GM23338 (cell line): ENCODE measurements around the gene CBX8. TPM values are rescaled to one million over a fixed set of nuclear protein-coding genes. Genes with fewer than 3 reads are reported as not detected.

Source experiments
- ATAC-seq: fragments of 200-7000 bp; cut with Tn5 transposase; 3 replicates; pipeline ENCODE4 v1.9.1; 2020
- DNase-seq: peaks from one replicate; pipeline ENCODE4 v3.0.0-alpha.2; 2015; ENCODE audit warnings: low spot score
- H2AFZ ChIP-seq: fragments of 200-600 bp; sonication (generic); 2 replicates; pipeline ENCODE4 v1.8.0; 2016; ENCODE audit warnings: antibody characterized with exemption, mild to moderate bottlenecking, moderate library complexity
- H3F3A ChIP-seq: fragments of 200-600 bp; sonication (generic); replicated peaks from 2 replicates; pipeline ENCODE4 v1.8.0; 2017; ENCODE audit warnings: antibody characterized with exemption, mixed run types, low read depth
- H3K27ac ChIP-seq: fragments of 200-600 bp; sonication (generic); 2 replicates; pipeline ENCODE4 v1.6.1; 2016; ENCODE audit warnings: low read depth
- H3K27me3 ChIP-seq: fragments of 200-600 bp; sonication (generic); 2 replicates; pipeline ENCODE4 v1.8.0; 2016; ENCODE audit warnings: mild to moderate bottlenecking, mixed run types, moderate library complexity; ENCODE audit not compliant: insufficient read depth
- H3K36me3 ChIP-seq: fragments of 200-600 bp; sonication (generic); 2 replicates; pipeline ENCODE4 v1.8.0; 2016; ENCODE audit warnings: mild to moderate bottlenecking; ENCODE audit not compliant: insufficient read depth
- H3K4me1 ChIP-seq: fragments of 200-600 bp; sonication (generic); 2 replicates; pipeline ENCODE4 v1.8.0; 2016; ENCODE audit warnings: mild to moderate bottlenecking, moderate library complexity; ENCODE audit not compliant: insufficient read depth
- H3K4me2 ChIP-seq: fragments of 200-600 bp; sonication (generic); 2 replicates; pipeline ENCODE4 v1.7.1; 2017; ENCODE audit warnings: mixed run types
- H3K4me3 ChIP-seq: fragments of 200-600 bp; sonication (generic); 2 replicates; pipeline ENCODE4 v1.6.1; 2016; ENCODE audit warnings: mixed run types
- H3K79me2 ChIP-seq: fragments of 200-600 bp; sonication (generic); replicated peaks from 2 replicates; pipeline ENCODE4 v1.8.0; 2017; ENCODE audit warnings: mild to moderate bottlenecking; ENCODE audit not compliant: insufficient read depth
- H3K9me2 ChIP-seq: fragments of 200-600 bp; sonication (generic); 2 replicates; pipeline ENCODE4 v1.8.0; 2017; ENCODE audit not compliant: insufficient read depth
- H4K20me1 ChIP-seq: fragments of 200-600 bp; sonication (generic); replicated peaks from 2 replicates; pipeline ENCODE4 v1.8.0; 2017; ENCODE audit warnings: mild to moderate bottlenecking; ENCODE audit not compliant: insufficient read depth
- H3K27ac Mint-ChIP-seq: 2 replicates; pipeline ENCODE4 v1.8.0; 2020; ENCODE audit warnings: inconsistent platforms, mild to moderate bottlenecking, moderate library complexity, mixed read lengths
- H3K27me3 Mint-ChIP-seq: 3 replicates; pipeline ENCODE4 v1.8.0; 2022; ENCODE audit warnings: low read depth, mild to moderate bottlenecking, moderate library complexity, mixed read lengths, inconsistent platforms; ENCODE audit not compliant: insufficient read depth, poor library complexity
- H3K36me3 Mint-ChIP-seq: 3 replicates; pipeline ENCODE4 v1.8.0; 2021; ENCODE audit warnings: low read depth, mild to moderate bottlenecking, inconsistent platforms, moderate library complexity, mixed read lengths
- H3K4me1 Mint-ChIP-seq: 3 replicates; pipeline ENCODE4 v1.8.0; 2020; ENCODE audit warnings: mild to moderate bottlenecking, inconsistent platforms, mixed read lengths
- H3K4me3 Mint-ChIP-seq: 3 replicates; pipeline ENCODE4 v1.8.0; 2021; ENCODE audit warnings: moderate library complexity, mild to moderate bottlenecking, inconsistent platforms, mixed read lengths
- H3K9me3 Mint-ChIP-seq: 3 replicates; pipeline ENCODE4 v1.8.0; 2020; ENCODE audit warnings: moderate library complexity, mild to moderate bottlenecking, inconsistent platforms, mixed read lengths
- EZH2 ChIP-seq: fragments of 200-600 bp; sonication (generic); IDR thresholded peaks from one replicate; pipeline ENCODE4 v1.8.0; 2017; ENCODE audit warnings: antibody characterized with exemption, mild to moderate bottlenecking, low read depth; ENCODE audit not compliant: unreplicated experiment
- POLR2AphosphoS5 ChIP-seq: IDR thresholded peaks from 2 replicates; pipeline ENCODE4 v1.6.1; 2016; ENCODE audit warnings: antibody characterized with exemption, low read depth
- ZNF114 ChIP-seq: fragments of 250-450 bp; sonication (Bioruptor Pico); IDR thresholded peaks from 2 replicates; pipeline ENCODE4 v1.5.0; 2020; ENCODE audit warnings: mild to moderate bottlenecking, moderate library complexity
- polyA plus RNA-seq: library from polyadenylated mRNA; unstranded; fragments of >200 nt; fragmentation: Nextera tagmentation; extraction: Ambion mirVana; gene quantifications from 2 replicates; pipeline ENCODE4 v1.2.1, GENCODE V29; 2016
- total RNA-seq: library from RNA; depleted of rRNA; stranded (reverse); fragments of >200 nt; shearing (Covaris generic); gene quantifications from 2 replicates; pipeline ENCODE4 v1.2.3, GENCODE V29; 2014
- TF ChIP-seq, protein P1 (sequence below): IDR thresholded peaks from one replicate; pipeline ENCODE4 v1.6.1; 2018; ENCODE audit warnings: antibody characterized with exemption; ENCODE audit not compliant: unreplicated experiment

CBX8 gene
- total and polyA plus RNA-seq, 2 experiments from 2014 or later: 1.0 to 1.3 TPM

DNA sequence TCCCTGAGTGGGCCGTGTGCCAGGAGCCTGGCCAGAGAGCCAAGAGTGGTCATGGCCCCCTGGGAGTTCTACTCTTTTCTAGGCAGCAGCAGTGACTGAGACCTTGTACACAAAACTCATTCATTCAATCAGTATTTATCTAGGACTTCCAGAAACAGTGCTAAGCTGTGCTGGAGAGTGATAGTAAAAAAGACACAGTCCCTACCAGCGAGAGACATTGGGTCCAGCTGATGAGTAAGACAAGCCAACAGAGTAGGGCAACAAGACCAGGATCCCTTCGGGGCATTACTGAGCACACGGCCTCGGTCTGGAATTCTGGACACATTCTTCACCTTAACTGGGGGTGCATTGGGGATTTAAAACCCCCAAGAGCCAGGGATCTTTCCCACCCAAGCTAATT lies 22.2 kb upstream of the CBX8 start:
- Mint-ChIP-seq H3K27me3 (peaks cover 86% of the 10 kb centered on the region), H3K27ac (no peak overlapping the region)
- H3K27me3 ChIP-seq: peaks cover 95% of the 10 kb centered on the region

GRCh38 chr17:79818026-79818758 lies 21.3 kb upstream of the CBX8 start:
- peaks cover 11% of the 10 kb centered on the region for H3K4me1 Mint-ChIP-seq
- no peak for ATAC-seq
- peaks cover 83% of the 10 kb centered on the region for H3K27me3 Mint-ChIP-seq
- Histone ChIP-seq H3K4me1 (peaks cover 5% of the 10 kb centered on the region; the same call in 1 of the 2 replicates), H2AFZ (no peak overlapping the region), H4K20me1 (peaks cover 6% of the 10 kb centered on the region; the same call in 1 of the 2 replicates), H3K27me3 (peaks cover 98% of the 10 kb centered on the region), H3K9me2 (no peaks in the 10 kb centered on the region), H3K36me3 (no peaks in the 10 kb centered on the region), H3K79me2 (no peaks in the 10 kb centered on the region), H3F3A (peaks cover 8% of the 10 kb centered on the region; the same call in 1 of the 2 replicates), H3K4me2 (no peak overlapping the region), H3K27ac (no peak overlapping the region), H3K4me3 (no peak overlapping the region)
- no peak overlapping the region for H3K4me3 Mint-ChIP-seq
- no peak overlapping the region for H3K27ac Mint-ChIP-seq
- H3K36me3 Mint-ChIP-seq: peaks cover 4% of the 10 kb centered on the region; the same call in 1 of the 3 replicates
- no peak for DNase-seq
- TF ChIP-seq, protein P1, sequence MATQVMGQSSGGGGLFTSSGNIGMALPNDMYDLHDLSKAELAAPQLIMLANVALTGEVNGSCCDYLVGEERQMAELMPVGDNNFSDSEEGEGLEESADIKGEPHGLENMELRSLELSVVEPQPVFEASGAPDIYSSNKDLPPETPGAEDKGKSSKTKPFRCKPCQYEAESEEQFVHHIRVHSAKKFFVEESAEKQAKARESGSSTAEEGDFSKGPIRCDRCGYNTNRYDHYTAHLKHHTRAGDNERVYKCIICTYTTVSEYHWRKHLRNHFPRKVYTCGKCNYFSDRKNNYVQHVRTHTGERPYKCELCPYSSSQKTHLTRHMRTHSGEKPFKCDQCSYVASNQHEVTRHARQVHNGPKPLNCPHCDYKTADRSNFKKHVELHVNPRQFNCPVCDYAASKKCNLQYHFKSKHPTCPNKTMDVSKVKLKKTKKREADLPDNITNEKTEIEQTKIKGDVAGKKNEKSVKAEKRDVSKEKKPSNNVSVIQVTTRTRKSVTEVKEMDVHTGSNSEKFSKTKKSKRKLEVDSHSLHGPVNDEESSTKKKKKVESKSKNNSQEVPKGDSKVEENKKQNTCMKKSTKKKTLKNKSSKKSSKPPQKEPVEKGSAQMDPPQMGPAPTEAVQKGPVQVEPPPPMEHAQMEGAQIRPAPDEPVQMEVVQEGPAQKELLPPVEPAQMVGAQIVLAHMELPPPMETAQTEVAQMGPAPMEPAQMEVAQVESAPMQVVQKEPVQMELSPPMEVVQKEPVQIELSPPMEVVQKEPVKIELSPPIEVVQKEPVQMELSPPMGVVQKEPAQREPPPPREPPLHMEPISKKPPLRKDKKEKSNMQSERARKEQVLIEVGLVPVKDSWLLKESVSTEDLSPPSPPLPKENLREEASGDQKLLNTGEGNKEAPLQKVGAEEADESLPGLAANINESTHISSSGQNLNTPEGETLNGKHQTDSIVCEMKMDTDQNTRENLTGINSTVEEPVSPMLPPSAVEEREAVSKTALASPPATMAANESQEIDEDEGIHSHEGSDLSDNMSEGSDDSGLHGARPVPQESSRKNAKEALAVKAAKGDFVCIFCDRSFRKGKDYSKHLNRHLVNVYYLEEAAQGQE: no peak
- TF ChIP-seq EZH2 (peak; percentile 15), POLR2AphosphoS5 (no peak), ZNF114 (no peak)
- H3K9me3 Mint-ChIP-seq: peaks cover 6% of the 10 kb centered on the region; the same call in 2 of the 3 replicates

More for the DNA sequence above, 22.2 kb upstream of the CBX8 start:
- Histone ChIP-seq H3K27ac (no peak overlapping the region), H3F3A (peaks cover 8% of the 10 kb centered on the region; the same call in 1 of the 2 replicates), H2AFZ (no peak overlapping the region), H3K36me3 (no peaks in the 10 kb centered on the region), H3K4me3 (no peak overlapping the region), H3K79me2 (no peaks in the 10 kb centered on the region), H3K4me2 (no peak overlapping the region), H3K9me2 (no peaks in the 10 kb centered on the region), H3K4me1 (peaks cover 5% of the 10 kb centered on the region; the same call in 1 of the 2 replicates), H4K20me1 (peaks cover 6% of the 10 kb centered on the region; the same call in 1 of the 2 replicates)
- ATAC-seq: no peak
- DNase-seq: no peak
- peaks cover 6% of the 10 kb centered on the region for H3K9me3 Mint-ChIP-seq
- peaks cover 4% of the 10 kb centered on the region; the same call in 1 of the 3 replicates for H3K36me3 Mint-ChIP-seq
- no peak overlapping the region for H3K4me3 Mint-ChIP-seq
- TF ChIP-seq POLR2AphosphoS5: no peak
- peaks cover 11% of the 10 kb centered on the region for H3K4me1 Mint-ChIP-seq
